Hepatocyte (in vitro differentiated cells): Measurements from ENCODE around the gene ZNF10. TPM values are rescaled to one million over a fixed set of nuclear protein-coding genes. Genes with fewer than 3 reads are reported as not detected.

ENCODE experiments used
- DNase-seq: peaks from one replicate; pipeline ENCODE4 v3.0.0-alpha.2; 2016; ENCODE audit warnings: low spot score
- H2AFZ ChIP-seq: fragments of 200-600 bp; sonication (generic); 2 replicates; pipeline ENCODE4 v1.6.0; 2016; ENCODE audit warnings: antibody characterized with exemption, mild to moderate bottlenecking
- H3K27ac ChIP-seq: fragments of 200-600 bp; sonication (generic); 2 replicates; pipeline ENCODE4 v1.5.1; 2016; ENCODE audit warnings: mild to moderate bottlenecking
- H3K27me3 ChIP-seq: fragments of 200-600 bp; sonication (generic); 2 replicates; pipeline ENCODE4 v1.6.1; 2016
- H3K36me3 ChIP-seq: fragments of 200-600 bp; sonication (generic); replicated peaks from 2 replicates; pipeline ENCODE4 v1.5.1; 2016; ENCODE audit warnings: low read depth; ENCODE audit not compliant: insufficient read depth
- H3K4me1 ChIP-seq: fragments of 200-600 bp; sonication (generic); 2 replicates; pipeline ENCODE4 v1.5.1; 2016; ENCODE audit warnings: mild to moderate bottlenecking, moderate library complexity; ENCODE audit not compliant: insufficient read depth
- H3K4me2 ChIP-seq: fragments of 200-600 bp; sonication (generic); 2 replicates; pipeline ENCODE4 v1.6.0; 2016
- H3K4me3 ChIP-seq: fragments of 200-600 bp; sonication (generic); 2 replicates; pipeline ENCODE4 v1.5.1; 2016; ENCODE audit warnings: mild to moderate bottlenecking
- H3K79me2 ChIP-seq: fragments of 200-600 bp; sonication (generic); 2 replicates; pipeline ENCODE4 v1.6.0; 2017; ENCODE audit warnings: mild to moderate bottlenecking
- H3K9me2 ChIP-seq: fragments of 200-600 bp; sonication (generic); replicated peaks from 2 replicates; pipeline ENCODE4 v1.6.0; 2017; ENCODE audit warnings: mild to moderate bottlenecking; ENCODE audit not compliant: insufficient read depth
- H3K9me3 ChIP-seq: fragments of 200-600 bp; sonication (generic); 2 replicates; pipeline ENCODE4 v1.5.1; 2016; ENCODE audit warnings: low read depth, mild to moderate bottlenecking
- H4K20me1 ChIP-seq: fragments of 200-600 bp; sonication (generic); 2 replicates; pipeline ENCODE4 v1.6.0; 2016; ENCODE audit warnings: mild to moderate bottlenecking; ENCODE audit not compliant: insufficient read depth, poor library complexity, severe bottlenecking
- EZH2 ChIP-seq: fragments of 200-600 bp; sonication (generic); IDR thresholded peaks from 2 replicates; pipeline ENCODE4 v1.6.1; 2016; ENCODE audit warnings: antibody characterized with exemption, mild to moderate bottlenecking, borderline replicate concordance
- EZH2phosphoT487 ChIP-seq: fragments of 200-600 bp; sonication (generic); IDR thresholded peaks from one replicate; pipeline ENCODE4 v1.6.1; 2018; ENCODE audit warnings: antibody characterized with exemption, mild to moderate bottlenecking, low read depth, moderate library complexity; ENCODE audit not compliant: unreplicated experiment, severe bottlenecking
- WGBS: methylation state at CpG from one replicate; pipeline ENCODE4 v1.1.6; 2016; ENCODE audit warnings: low lambda C conversion rate; ENCODE audit errors: missing lambda C conversion rate; 5-methylcytosine and 5-hydroxymethylcytosine counted together
- polyA plus RNA-seq: library from polyadenylated mRNA; unstranded; fragments of >200 nt; fragmentation: Nextera tagmentation; extraction: Ambion mirVana; gene quantifications from 2 replicates; pipeline ENCODE4 v1.2.1, GENCODE V29; 2016
- total RNA-seq: library from RNA; depleted of rRNA; stranded (reverse); fragments of >200 nt; gene quantifications from 2 replicates; pipeline ENCODE4 v1.2.3, GENCODE V29; 2014
- TF ChIP-seq, protein P1 (sequence below): fragments of 200-600 bp; sonication (generic); IDR thresholded peaks from 2 replicates; pipeline ENCODE4 v1.5.1; 2016; ENCODE audit warnings: antibody characterized with exemption, mild to moderate bottlenecking; ENCODE audit not compliant: poor library complexity

The ZNF10 gene
- total and polyA plus RNA-seq, 2 experiments from 2014 or later, result 7.3 to 14.4 TPM

DNA sequence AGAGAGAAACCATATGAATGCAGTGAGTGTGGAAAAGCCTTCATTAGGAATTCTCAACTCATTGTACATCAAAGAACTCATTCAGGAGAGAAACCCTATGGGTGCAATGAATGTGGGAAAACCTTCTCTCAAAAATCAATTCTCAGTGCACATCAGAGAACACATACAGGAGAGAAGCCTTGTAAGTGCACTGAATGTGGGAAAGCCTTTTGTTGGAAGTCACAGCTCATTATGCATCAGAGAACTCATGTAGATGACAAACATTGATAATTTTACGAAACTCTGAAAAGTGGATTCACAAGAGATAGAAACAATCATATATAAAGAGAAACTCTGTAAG is 73.8 kb downstream of the ZNF10 start:
- DNase-seq, result no peak
- WGBS, result 93% methylated on average over 1 of the region's 1 CpG

DNA sequence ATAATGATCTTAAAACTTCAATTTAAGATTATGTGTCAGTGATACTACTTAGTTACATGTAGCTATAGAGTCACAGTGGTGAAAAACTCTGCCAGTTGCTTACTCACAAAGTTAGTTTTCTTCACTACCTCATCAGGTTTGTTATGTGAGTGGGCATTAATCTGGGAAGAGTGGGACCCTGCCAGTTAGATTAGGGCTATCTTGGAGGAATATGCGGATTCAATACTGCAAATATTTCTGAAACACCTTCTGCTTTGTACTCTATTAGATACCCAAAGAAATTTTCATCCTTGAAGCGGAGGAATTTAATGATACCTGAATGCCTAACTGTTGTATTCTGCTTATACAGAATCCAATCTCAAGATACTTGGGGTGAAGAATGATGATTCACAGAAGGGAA is 76.0 kb downstream of the ZNF10 start:
- no peak for TF ChIP-seq EZH2phosphoT487
- TF ChIP-seq EZH2, result no peak
- TF ChIP-seq, protein P1, sequence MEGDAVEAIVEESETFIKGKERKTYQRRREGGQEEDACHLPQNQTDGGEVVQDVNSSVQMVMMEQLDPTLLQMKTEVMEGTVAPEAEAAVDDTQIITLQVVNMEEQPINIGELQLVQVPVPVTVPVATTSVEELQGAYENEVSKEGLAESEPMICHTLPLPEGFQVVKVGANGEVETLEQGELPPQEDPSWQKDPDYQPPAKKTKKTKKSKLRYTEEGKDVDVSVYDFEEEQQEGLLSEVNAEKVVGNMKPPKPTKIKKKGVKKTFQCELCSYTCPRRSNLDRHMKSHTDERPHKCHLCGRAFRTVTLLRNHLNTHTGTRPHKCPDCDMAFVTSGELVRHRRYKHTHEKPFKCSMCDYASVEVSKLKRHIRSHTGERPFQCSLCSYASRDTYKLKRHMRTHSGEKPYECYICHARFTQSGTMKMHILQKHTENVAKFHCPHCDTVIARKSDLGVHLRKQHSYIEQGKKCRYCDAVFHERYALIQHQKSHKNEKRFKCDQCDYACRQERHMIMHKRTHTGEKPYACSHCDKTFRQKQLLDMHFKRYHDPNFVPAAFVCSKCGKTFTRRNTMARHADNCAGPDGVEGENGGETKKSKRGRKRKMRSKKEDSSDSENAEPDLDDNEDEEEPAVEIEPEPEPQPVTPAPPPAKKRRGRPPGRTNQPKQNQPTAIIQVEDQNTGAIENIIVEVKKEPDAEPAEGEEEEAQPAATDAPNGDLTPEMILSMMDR, result no peak
- Histone ChIP-seq H2AFZ (no peak overlapping the region), H3K27me3 (no peaks in the 10 kb centered on the region), H3K27ac (no peak overlapping the region), H3K79me2 (no peaks in the 10 kb centered on the region), H3K9me3 (peaks cover 71% of the 10 kb centered on the region), H3K4me3 (no peak overlapping the region), H4K20me1 (no peaks in the 10 kb centered on the region), H3K4me1 (no peaks in the 10 kb centered on the region), H3K4me2 (no peak overlapping the region), H3K36me3 (peaks cover 34% of the 10 kb centered on the region), H3K9me2 (no peaks in the 10 kb centered on the region)
- no peak for DNase-seq
- 97% methylated on average over 2 of the region's 2 CpGs for WGBS

More for the DNA sequence above, 73.8 kb downstream of the ZNF10 start:
- Histone ChIP-seq H3K27ac (no peak overlapping the region), H3K36me3 (peaks cover 40% of the 10 kb centered on the region), H3K27me3 (no peaks in the 10 kb centered on the region), H3K4me1 (no peaks in the 10 kb centered on the region), H2AFZ (no peak overlapping the region), H4K20me1 (no peaks in the 10 kb centered on the region), H3K4me2 (no peak overlapping the region), H3K79me2 (no peaks in the 10 kb centered on the region), H3K9me2 (no peaks in the 10 kb centered on the region), H3K9me3 (peaks cover 78% of the 10 kb centered on the region), H3K4me3 (peak overlapping the region; percentile 27)
- TF ChIP-seq, protein P1, result no peak
- TF ChIP-seq EZH2phosphoT487 (no peak), EZH2 (no peak)

Other genes with a start within 250 kb of the ZNF10 start
- 33.4 and 37.6 TPM in 2 replicates for gene CHFR, start 243.0 kb upstream of the ZNF10 start, total RNA-seq
- gene CHFR, start 243.0 kb upstream of the ZNF10 start, polyA plus RNA-seq, result 36.2 and 36.8 TPM in 2 replicates
- gene ZNF605, start 174.3 kb upstream of the ZNF10 start, total RNA-seq, result 10.5 and 10.9 TPM in 2 replicates
- 2.8 and 3.5 TPM in 2 replicates for gene ZNF605, start 174.3 kb upstream of the ZNF10 start, polyA plus RNA-seq
- 11.9 and 15.2 TPM in 2 replicates for gene ZNF26, start 144.3 kb upstream of the ZNF10 start, total RNA-seq
- gene ZNF26, start 144.3 kb upstream of the ZNF10 start, polyA plus RNA-seq, result 3.8 and 5.3 TPM in 2 replicates
- 30.8 and 38.1 TPM in 2 replicates for gene ZNF84, start 93.1 kb upstream of the ZNF10 start, total RNA-seq
- 19.0 and 23.1 TPM in 2 replicates for gene ZNF84, start 93.1 kb upstream of the ZNF10 start, polyA plus RNA-seq
- gene ZNF140, start 49.7 kb upstream of the ZNF10 start, total RNA-seq, result 21.1 and 24.1 TPM in 2 replicates
- 14.7 and 21.8 TPM in 2 replicates for gene ZNF140, start 49.7 kb upstream of the ZNF10 start, polyA plus RNA-seq
- 2.2 TPM in 2 replicates for gene ZNF891, start 353 bp upstream of the ZNF10 start, total RNA-seq
- 0.19 and 0.24 TPM in 2 replicates for gene ZNF891, start 353 bp upstream of the ZNF10 start, polyA plus RNA-seq
- gene ZNF268, start 50.9 kb downstream of the ZNF10 start, total RNA-seq, result 23.1 and 34.6 TPM in 2 replicates
- 10.9 and 12.9 TPM in 2 replicates for gene ZNF268, start 50.9 kb downstream of the ZNF10 start, polyA plus RNA-seq
- gene ANHX, start 105.2 kb downstream of the ZNF10 start, total RNA-seq, result not detected in 2 replicates
- not detected in 2 replicates for gene ANHX, start 105.2 kb downstream of the ZNF10 start, polyA plus RNA-seq